ENCODE measurements around the gene UNC80. TPM values are rescaled to one million over a fixed set of nuclear protein-coding genes. Genes with fewer than 3 reads are reported as not detected.

Gene UNC80
- total RNA-seq, 4 donors from 2014 or later, result under 0.01 TPM; not detected in 3

GRCh38 chr2:209830722-209831465, 59.3 kb downstream of the UNC80 start:
- no peak for TF ChIP-seq CTCF (IDR thresholded peaks at IDR 0.05; ENCODE audit: low read depth)

GRCh38 chr2:209834767-209835166, 63.1 kb downstream of the UNC80 start:
- no peak for TF ChIP-seq CTCF (IDR thresholded peaks at IDR 0.05; ENCODE audit: low read depth)

GRCh38 chr2:209840434-209840833, 68.8 kb downstream of the UNC80 start:
- no peak for TF ChIP-seq CTCF (IDR thresholded peaks at IDR 0.05; ENCODE audit: low read depth)

- no peak for TF ChIP-seq CTCF (IDR thresholded peaks at IDR 0.05; ENCODE audit: low read depth)
Measured at GRCh38 chr2:209845666-209846065, 74.0 kb downstream of the UNC80 start.

- TF ChIP-seq CTCF (IDR thresholded peaks at IDR 0.05; ENCODE audit: low read depth), result no peak
Measured at GRCh38 chr2:209864716-209865295, 93.2 kb downstream of the UNC80 start.

- TF ChIP-seq CTCF (IDR thresholded peaks at IDR 0.05; ENCODE audit: low read depth), result no peak
Measured at GRCh38 chr2:209868271-209868994, 96.8 kb downstream of the UNC80 start.

GRCh38 chr2:209870067-209870466, 98.4 kb downstream of the UNC80 start:
- no peak for TF ChIP-seq CTCF (IDR thresholded peaks at IDR 0.05; ENCODE audit: low read depth)
